Thyroid gland (tissue), 4 donors: ENCODE results near the gene TMC6.

ENCODE experiments used
- CTCF ChIP-seq, 6 experiments: fragments of 200-600 bp in 3 of 6; fragments of 450-650 bp in 3 of 6; sonication (generic) in 3 of 6; IDR thresholded peaks; one replicate each; pipeline ENCODE4 v1.5.1; 2016 to 2019; ENCODE audit warnings: antibody characterized with exemption in 6 of 6, mild to moderate bottlenecking in 2 of 6, inconsistent platforms in 1 of 6, moderate library complexity in 1 of 6
- POLR2A ChIP-seq, 2 donors: fragments of 450-650 bp; IDR thresholded peaks; one replicate each; pipeline ENCODE4 v1.6.1; 2017; ENCODE audit warnings: antibody characterized with exemption in 2 of 2, mild to moderate bottlenecking in 2 of 2, moderate library complexity in 1 of 2

- TF ChIP-seq CTCF (IDR thresholded peaks at IDR 0.05) (no peak), POLR2A (IDR thresholded peaks at IDR 0.05) (no peak)
These were observed 1.7 kb downstream of the TMC6 start for GRCh38 chr17:78126895-78127238.
